Measurements from ENCODE around the gene KDM4D.
A peak's percentile ranks its signal among the peaks of the same experiment; 100 is the strongest.

KDM4D gene

GRCh38 chr11:94925422-94926270 is 47.9 kb upstream of the KDM4D start:
- no peak for TF ChIP-seq EZH2phosphoT487 (IDR thresholded peaks at IDR 0.05; ENCODE audit: borderline replicate concordance)
- TF ChIP-seq, protein P1, sequence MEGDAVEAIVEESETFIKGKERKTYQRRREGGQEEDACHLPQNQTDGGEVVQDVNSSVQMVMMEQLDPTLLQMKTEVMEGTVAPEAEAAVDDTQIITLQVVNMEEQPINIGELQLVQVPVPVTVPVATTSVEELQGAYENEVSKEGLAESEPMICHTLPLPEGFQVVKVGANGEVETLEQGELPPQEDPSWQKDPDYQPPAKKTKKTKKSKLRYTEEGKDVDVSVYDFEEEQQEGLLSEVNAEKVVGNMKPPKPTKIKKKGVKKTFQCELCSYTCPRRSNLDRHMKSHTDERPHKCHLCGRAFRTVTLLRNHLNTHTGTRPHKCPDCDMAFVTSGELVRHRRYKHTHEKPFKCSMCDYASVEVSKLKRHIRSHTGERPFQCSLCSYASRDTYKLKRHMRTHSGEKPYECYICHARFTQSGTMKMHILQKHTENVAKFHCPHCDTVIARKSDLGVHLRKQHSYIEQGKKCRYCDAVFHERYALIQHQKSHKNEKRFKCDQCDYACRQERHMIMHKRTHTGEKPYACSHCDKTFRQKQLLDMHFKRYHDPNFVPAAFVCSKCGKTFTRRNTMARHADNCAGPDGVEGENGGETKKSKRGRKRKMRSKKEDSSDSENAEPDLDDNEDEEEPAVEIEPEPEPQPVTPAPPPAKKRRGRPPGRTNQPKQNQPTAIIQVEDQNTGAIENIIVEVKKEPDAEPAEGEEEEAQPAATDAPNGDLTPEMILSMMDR (conservative IDR thresholded peaks at IDR 0.05; ENCODE audit: low read length) = no peak
- H3K9ac ChIP-seq (ENCODE audit: low read depth, low read length, poor library complexity, severe bottlenecking) = no peak overlapping the region

GRCh38 chr11:94926271-94926625 is 47.3 kb upstream of the KDM4D start:
- Histone ChIP-seq H3K79me2 (ENCODE audit: insufficient read depth, low read length) (no peaks in the 10 kb centered on the region), H3K4me3 (ENCODE audit: low read length, poor library complexity, severe bottlenecking) (no peak overlapping the region), H3F3A (ENCODE audit: low read depth) (peaks cover 9% of the 10 kb centered on the region; the same call in 1 of the 2 replicates), H3K4me1 (ENCODE audit: insufficient read depth, low read length, poor library complexity, severe bottlenecking) (peaks cover 56% of the 10 kb centered on the region), H3K9me2 (replicated peaks; ENCODE audit: low read depth, low read length) (no peaks in the 10 kb centered on the region), H3K9me3 (ENCODE audit: insufficient read depth, low read depth, low read length) (no peaks in the 10 kb centered on the region), H2AFZ (ENCODE audit: low read length) (no peak overlapping the region; the same call in 1 of the 2 replicates), H3K27me3 (ENCODE audit: insufficient read depth, low read length, poor library complexity, severe bottlenecking) (no peaks in the 10 kb centered on the region), H3K36me3 (ENCODE audit: insufficient read depth, low read length) (no peaks in the 10 kb centered on the region), H3K9ac (ENCODE audit: low read depth, low read length, poor library complexity, severe bottlenecking) (no peak overlapping the region), H4K20me1 (ENCODE audit: insufficient read depth, low read length, poor library complexity, severe bottlenecking) (no peaks in the 10 kb centered on the region), H3K4me2 (ENCODE audit: low read depth, low read length, poor library complexity, severe bottlenecking) (peak overlapping the region; percentile 2)
- no peak for TF ChIP-seq EZH2phosphoT487 (IDR thresholded peaks at IDR 0.05; ENCODE audit: borderline replicate concordance)
- TF ChIP-seq, protein P1 (conservative IDR thresholded peaks at IDR 0.05; ENCODE audit: low read length) = no peak

More at GRCh38 chr11:94925422-94926270, 47.9 kb upstream of the KDM4D start:
- H3K4me2 ChIP-seq (ENCODE audit: low read depth, low read length, poor library complexity, severe bottlenecking) = peak overlapping the region; percentile 2
- no peaks in the 10 kb centered on the region for H4K20me1 ChIP-seq (ENCODE audit: insufficient read depth, low read length, poor library complexity, severe bottlenecking)
- no peaks in the 10 kb centered on the region for H3K9me3 ChIP-seq (ENCODE audit: insufficient read depth, low read depth, low read length)
- H3K9me2 ChIP-seq (replicated peaks; ENCODE audit: low read depth, low read length) = no peaks in the 10 kb centered on the region
- H3F3A ChIP-seq (ENCODE audit: low read depth) = peaks cover 9% of the 10 kb centered on the region; the same call in 1 of the 2 replicates
- no peaks in the 10 kb centered on the region for H3K27me3 ChIP-seq (ENCODE audit: insufficient read depth, low read length, poor library complexity, severe bottlenecking)
- no peaks in the 10 kb centered on the region for H3K36me3 ChIP-seq (ENCODE audit: insufficient read depth, low read length)
- H2AFZ ChIP-seq (ENCODE audit: low read length) = no peak overlapping the region; the same call in 1 of the 2 replicates
- H3K79me2 ChIP-seq (ENCODE audit: insufficient read depth, low read length) = no peaks in the 10 kb centered on the region
- H3K4me3 ChIP-seq (ENCODE audit: low read length, poor library complexity, severe bottlenecking) = no peak overlapping the region
- peaks cover 56% of the 10 kb centered on the region for H3K4me1 ChIP-seq (ENCODE audit: insufficient read depth, low read length, poor library complexity, severe bottlenecking)

- Histone ChIP-seq H3K9ac (ENCODE audit: low read depth, low read length, poor library complexity, severe bottlenecking) (no peak overlapping the region), H3K4me3 (ENCODE audit: low read length, poor library complexity, severe bottlenecking) (no peak overlapping the region), H2AFZ (ENCODE audit: low read length) (no peak overlapping the region), H3K4me1 (ENCODE audit: insufficient read depth, low read length, poor library complexity, severe bottlenecking) (peaks cover 56% of the 10 kb centered on the region), H3K9me3 (ENCODE audit: insufficient read depth, low read depth, low read length) (no peaks in the 10 kb centered on the region), H3K79me2 (ENCODE audit: insufficient read depth, low read length) (no peaks in the 10 kb centered on the region), H3K27me3 (ENCODE audit: insufficient read depth, low read length, poor library complexity, severe bottlenecking) (no peaks in the 10 kb centered on the region), H3K4me2 (ENCODE audit: low read depth, low read length, poor library complexity, severe bottlenecking) (no peak overlapping the region), H3F3A (ENCODE audit: low read depth) (peaks cover 9% of the 10 kb centered on the region; the same call in 1 of the 2 replicates), H3K9me2 (replicated peaks; ENCODE audit: low read depth, low read length) (no peaks in the 10 kb centered on the region), H4K20me1 (ENCODE audit: insufficient read depth, low read length, poor library complexity, severe bottlenecking) (no peaks in the 10 kb centered on the region), H3K36me3 (ENCODE audit: insufficient read depth, low read length) (no peaks in the 10 kb centered on the region)
- no peak for TF ChIP-seq EZH2phosphoT487 (IDR thresholded peaks at IDR 0.05; ENCODE audit: borderline replicate concordance)
Measured at GRCh38 chr11:94926698-94927237, 46.7 kb upstream of the KDM4D start.

Data from Loucy (cell line).